Keratinocyte (primary cell): ENCODE measurements around the gene CMTR1. TPM values are rescaled to one million over a fixed set of nuclear protein-coding genes. Genes with fewer than 3 reads are reported as not detected.

Experiments used
- DNase-seq: peaks from one replicate; pipeline ENCODE4 v3.0.0-alpha.2; 2011; ENCODE audit warnings: low read depth, missing footprints, low spot score
- FAIRE-seq: peaks from 2 replicates; lab custom pipeline; 2011; peaks lifted over from hg19 to GRCh38; lab: Jason Lieb, UNC
- H2AFZ ChIP-seq: 2 replicates; pipeline ENCODE4 v1.6.0; 2012; ENCODE audit warnings: low read length, control low read depth, inconsistent platforms; ENCODE audit not compliant: control insufficient read depth
- H3K27ac ChIP-seq: 2 replicates; pipeline ENCODE4 v1.5.1; 2011; ENCODE audit warnings: low read length; ENCODE audit not compliant: control insufficient read depth, insufficient read depth
- H3K27me3 ChIP-seq: 3 replicates; pipeline ENCODE4 v1.6.0; 2011; ENCODE audit warnings: low read length; ENCODE audit not compliant: control insufficient read depth, insufficient read depth; ENCODE audit errors: extremely low read depth
- H3K36me3 ChIP-seq, 2 experiments: 2 replicates in 1 of 2; 3 replicates in 1 of 2; pipeline ENCODE4 v1.5.1; 2011; ENCODE audit warnings: low read length in 2 of 2, mild to moderate bottlenecking in 1 of 2; ENCODE audit not compliant: control insufficient read depth in 2 of 2, insufficient read depth in 2 of 2; ENCODE audit errors: extremely low read depth in 1 of 2
- H3K4me1 ChIP-seq: 3 replicates; pipeline ENCODE4 v1.5.1; 2011; ENCODE audit warnings: low read length; ENCODE audit not compliant: control insufficient read depth, insufficient read depth; ENCODE audit errors: extremely low read depth
- H3K4me2 ChIP-seq: 3 replicates; pipeline ENCODE4 v1.6.0; 2011; ENCODE audit warnings: low read depth, low read length; ENCODE audit not compliant: control insufficient read depth, insufficient read depth; ENCODE audit errors: extremely low read depth
- H3K4me3 ChIP-seq, 3 experiments: fragments of 200-600 bp in 1 of 3; sonication (generic) in 1 of 3; 2 replicates in 2 of 3; 3 replicates in 1 of 3; pipeline ENCODE4 v1.5.1; 2011 to 2016; ENCODE audit warnings: low read length in 3 of 3, mild to moderate bottlenecking in 3 of 3, control low read depth in 2 of 3, inconsistent platforms in 1 of 3, low read depth in 1 of 3, mixed read lengths in 1 of 3, mixed run types in 1 of 3, moderate library complexity in 1 of 3; ENCODE audit not compliant: control insufficient read depth in 2 of 3, insufficient read depth in 2 of 3; ENCODE audit errors: extremely low read depth in 1 of 3
- H3K79me2 ChIP-seq: 2 replicates; pipeline ENCODE4 v1.6.0; 2012; ENCODE audit warnings: low read length; ENCODE audit not compliant: control insufficient read depth, insufficient read depth
- H3K9ac ChIP-seq: 3 replicates; pipeline ENCODE4 v1.6.0; 2011; ENCODE audit warnings: low read length; ENCODE audit not compliant: control insufficient read depth, insufficient read depth; ENCODE audit errors: extremely low read depth
- H3K9me1 ChIP-seq: 3 replicates; pipeline ENCODE4 v1.6.0; 2011; ENCODE audit warnings: low read length; ENCODE audit not compliant: control insufficient read depth, insufficient read depth; ENCODE audit errors: extremely low read depth
- H3K9me3 ChIP-seq: 2 replicates; pipeline ENCODE4 v1.5.1; 2012; ENCODE audit warnings: low read depth, low read length; ENCODE audit not compliant: control insufficient read depth
- H4K20me1 ChIP-seq: 3 replicates; pipeline ENCODE4 v1.6.0; 2011; ENCODE audit warnings: low read length; ENCODE audit not compliant: control insufficient read depth, insufficient read depth; ENCODE audit errors: extremely low read depth
- CTCF ChIP-seq, 3 experiments: IDR thresholded peaks in 1 of 3; conservative IDR thresholded peaks in 1 of 3; optimal IDR thresholded peaks in 1 of 3; 2 replicates in 2 of 3; 3 replicates in 1 of 3; pipeline versions ENCODE3 to v1.5.1; 2011; ENCODE audit warnings: low read length in 3 of 3, mild to moderate bottlenecking in 3 of 3, moderate library complexity in 2 of 3, control low read depth in 1 of 3, inconsistent platforms in 1 of 3; ENCODE audit not compliant: insufficient read depth in 2 of 3; ENCODE audit errors: extremely low read depth in 1 of 3
- EZH2 ChIP-seq: IDR thresholded peaks from one replicate; pipeline ENCODE4 v1.6.1; 2012; ENCODE audit warnings: inconsistent platforms, mild to moderate bottlenecking, low read length, moderate library complexity
- dilution Hi-C: fragments of 300-500 bp; cut with MboI; formaldehyde crosslinking; loops from one replicate; pipeline ENCODE4 v1.7.0; 2020; ENCODE audit warnings: low sequenced_read_pairs; ENCODE audit not compliant: extremely low pct_ligation_motif_present
- polyA plus RNA-seq, 5 experiments: library from polyadenylated mRNA; depleted of rRNA in 3 of 5; stranded (reverse) in 3 of 5; stranded (forward) in 1 of 5; unstranded in 1 of 5; fragments of >200 nt; gene quantifications; 1 replicate in 1 of 5; 2 replicates in 3 of 5; 3 replicates in 1 of 5; pipeline versions ENCODE4 v1.2.1 to v1.2.3, GENCODE V29; 2011 to 2012; ENCODE audit warnings: missing spikeins in 2 of 5, low read depth in 1 of 5, low replicate concordance in 1 of 5

CMTR1 gene
- polyA plus RNA-seq, 1 donor (not counting 4 experiments of a cell fraction or from before 2014, with no cell fraction given), result 24.6 TPM

DNA sequence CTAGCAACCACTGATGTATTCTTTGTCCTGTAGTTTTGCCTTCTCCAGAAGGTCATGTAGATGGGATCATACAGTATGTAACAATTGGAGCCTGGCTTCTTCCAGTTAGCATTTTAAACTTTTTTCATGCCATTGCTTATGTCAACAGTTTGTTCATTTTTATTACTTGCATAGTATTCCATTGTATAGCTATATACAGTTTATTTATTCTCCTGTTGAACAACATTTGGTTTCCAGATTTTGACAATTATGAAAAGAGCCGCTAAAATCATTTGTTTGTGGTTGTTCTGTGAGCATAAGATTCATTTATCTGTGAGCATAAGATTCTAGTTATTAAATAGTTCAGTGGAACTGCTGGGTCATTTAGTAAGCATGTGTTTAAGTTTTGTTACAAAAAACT, 23.5 kb upstream of the CMTR1 start:
- Histone ChIP-seq H3K4me1 (peaks cover 15% of the 10 kb centered on the region), H3K9me3 (no peaks in the 10 kb centered on the region), H3K27me3 (no peaks in the 10 kb centered on the region), H2AFZ (no peak overlapping the region), H3K4me3 (no peak overlapping the region), H3K79me2 (no peaks in the 10 kb centered on the region), H3K36me3 (no peaks in the 10 kb centered on the region), H4K20me1 (no peaks in the 10 kb centered on the region), H3K27ac (no peak overlapping the region), H3K9ac (no peak overlapping the region), H3K4me2 (no peak overlapping the region), H3K9me1 (no peaks in the 10 kb centered on the region)
- DNase-seq (no peak), FAIRE-seq (no peak)
- dilution Hi-C loops, result no loop called here
- no peak for TF ChIP-seq CTCF (optimal IDR thresholded peaks at IDR 0.05 in 1 of 3, IDR thresholded peaks at IDR 0.05 in 1 of 3, conservative IDR thresholded peaks at IDR 0.05 in 1 of 3; ENCODE audit: extremely low read depth in 1 of 3, insufficient read depth in 2 of 3, low read length in 3 of 3)
- TF ChIP-seq EZH2, result no peak

- Histone ChIP-seq H3K4me3 (no peak overlapping the region), H3K4me2 (no peak overlapping the region), H4K20me1 (no peaks in the 10 kb centered on the region), H3K36me3 (no peaks in the 10 kb centered on the region), H3K9me1 (no peaks in the 10 kb centered on the region), H3K27ac (no peak overlapping the region), H3K9me3 (no peaks in the 10 kb centered on the region), H2AFZ (no peak overlapping the region), H3K79me2 (no peaks in the 10 kb centered on the region), H3K9ac (no peak overlapping the region), H3K27me3 (no peaks in the 10 kb centered on the region), H3K4me1 (no peaks in the 10 kb centered on the region)
- no peak for FAIRE-seq
- no peak for DNase-seq
- TF ChIP-seq EZH2 (no peak), CTCF (optimal IDR thresholded peaks at IDR 0.05 in 1 of 3, IDR thresholded peaks at IDR 0.05 in 1 of 3, conservative IDR thresholded peaks at IDR 0.05 in 1 of 3; ENCODE audit: extremely low read depth in 1 of 3, insufficient read depth in 2 of 3, low read length in 3 of 3) (no peak)
- dilution Hi-C loops, result no loop called here
These were observed 15.6 kb upstream of the CMTR1 start for GRCh38 chr6:37417393-37417792.
